WERI-Rb-1 (cell line): Measurements from ENCODE around the gene CGNL1.

ENCODE experiments used
- DNase-seq: peaks from one replicate; pipeline ENCODE4 v3.0.0-alpha.2; 2020
- H3K27ac ChIP-seq: fragments of 250-450 bp; sonication (Bioruptor Pico); 2 replicates; pipeline ENCODE4 v1.5.1; 2020; ENCODE audit warnings: mild to moderate bottlenecking, moderate library complexity
- H3K27me3 ChIP-seq: fragments of 250-450 bp; sonication (Bioruptor Pico); 2 replicates; pipeline ENCODE4 v1.5.1; 2021; ENCODE audit warnings: mild to moderate bottlenecking, low read depth, moderate library complexity; ENCODE audit not compliant: insufficient read depth, severe bottlenecking
- H3K36me3 ChIP-seq: fragments of 250-450 bp; sonication (Bioruptor Pico); 2 replicates; pipeline ENCODE4 v1.5.1; 2020; ENCODE audit warnings: mild to moderate bottlenecking, moderate library complexity
- H3K4me3 ChIP-seq: 2 replicates; pipeline ENCODE4 v1.5.1; 2011; ENCODE audit warnings: low read depth, mild to moderate bottlenecking, control low read depth, low read length
- H3K9me3 ChIP-seq: fragments of 250-450 bp; sonication (Bioruptor Pico); 2 replicates; pipeline ENCODE4 v1.5.1; 2021; ENCODE audit warnings: mild to moderate bottlenecking, moderate library complexity; ENCODE audit not compliant: severe bottlenecking
- CTCF ChIP-seq: IDR thresholded peaks from 2 replicates; pipeline ENCODE4 v1.5.1; 2011; ENCODE audit warnings: low read depth, mild to moderate bottlenecking, control low read depth, inconsistent platforms, low read length

The CGNL1 gene

GRCh38 chr15:57455929-57456328, 79.6 kb downstream of the CGNL1 start:
- Histone ChIP-seq H3K36me3 (peaks cover 18% of the 10 kb centered on the region), H3K4me3 (no peak overlapping the region), H3K9me3 (no peaks in the 10 kb centered on the region), H3K27ac (no peak overlapping the region), H3K27me3 (no peaks in the 10 kb centered on the region)
- DNase-seq = no peak
- no peak for TF ChIP-seq CTCF

GRCh38 chr15:57456559-57456958, 80.3 kb downstream of the CGNL1 start:
- no peaks in the 10 kb centered on the region for H3K9me3 ChIP-seq
- H3K27me3 ChIP-seq = no peaks in the 10 kb centered on the region
- H3K36me3 ChIP-seq = peaks cover 18% of the 10 kb centered on the region
- DNase-seq = no peak
- no peak for TF ChIP-seq CTCF
- no peak overlapping the region for H3K27ac ChIP-seq
- H3K4me3 ChIP-seq = no peak overlapping the region

GRCh38 chr15:57457726-57458125, 81.4 kb downstream of the CGNL1 start:
- no peak for DNase-seq
- H3K36me3 ChIP-seq = peaks cover 11% of the 10 kb centered on the region; the same call in 1 of the 2 replicates

GRCh38 chr15:57458356-57458781, 82.1 kb downstream of the CGNL1 start:
- TF ChIP-seq CTCF = no peak
- no peaks in the 10 kb centered on the region for H3K27me3 ChIP-seq
- DNase-seq = no peak

More at GRCh38 chr15:57457726-57458125, 81.4 kb downstream of the CGNL1 start:
- H3K9me3 ChIP-seq = no peaks in the 10 kb centered on the region
- no peak for TF ChIP-seq CTCF
- no peak overlapping the region for H3K4me3 ChIP-seq
- H3K27me3 ChIP-seq = no peaks in the 10 kb centered on the region
- no peak overlapping the region for H3K27ac ChIP-seq

GRCh38 chr15:57460208-57460816, 84.0 kb downstream of the CGNL1 start:
- no peaks in the 10 kb centered on the region for H3K27me3 ChIP-seq
- TF ChIP-seq CTCF = no peak
- H3K27ac ChIP-seq = no peak overlapping the region
- peaks cover 8% of the 10 kb centered on the region; the same call in 1 of the 2 replicates for H3K36me3 ChIP-seq
- no peaks in the 10 kb centered on the region for H3K9me3 ChIP-seq
- H3K4me3 ChIP-seq = no peak overlapping the region
- DNase-seq = no peak

More at GRCh38 chr15:57458356-57458781, 82.1 kb downstream of the CGNL1 start:
- H3K27ac ChIP-seq = no peak overlapping the region
- H3K4me3 ChIP-seq = no peak overlapping the region
- no peaks in the 10 kb centered on the region for H3K9me3 ChIP-seq
- peaks cover 11% of the 10 kb centered on the region; the same call in 1 of the 2 replicates for H3K36me3 ChIP-seq

- H3K27ac ChIP-seq = no peak overlapping the region
- no peaks in the 10 kb centered on the region for H3K27me3 ChIP-seq
- no peak for DNase-seq
These were observed 85.2 kb downstream of the CGNL1 start for GRCh38 chr15:57461541-57461940.

More at GRCh38 chr15:57461541-57461940, 85.2 kb downstream of the CGNL1 start:
- no peak for TF ChIP-seq CTCF
- H3K9me3 ChIP-seq = no peaks in the 10 kb centered on the region
- H3K36me3 ChIP-seq = peaks cover 8% of the 10 kb centered on the region; the same call in 1 of the 2 replicates
- H3K4me3 ChIP-seq = no peak overlapping the region
